Ramos (cell line): ENCODE results near the gene VAV3.
"Not testable (repeated sequence)": the region's sequence is repeated elsewhere in the genome, so short reads cannot be mapped to it uniquely, and the experiment has no call there.

Source experiments
- in situ Hi-C: fragments of 300-500 bp; cut with MboI; formaldehyde crosslinking; loops from one replicate; pipeline ENCODE4 v1.14.3; 2022; ENCODE audit warnings: low sequenced_read_pairs; ENCODE audit not compliant: unreplicated experiment

The VAV3 gene

GRCh38 chr1:107896936-107897335 lies 68.0 kb downstream of the VAV3 start:
- in situ Hi-C loops, result no loop called here

- in situ Hi-C loops, result no loop called here
These were observed 68.6 kb downstream of the VAV3 start for GRCh38 chr1:107896401-107896800.

GRCh38 chr1:107895403-107896191 lies 69.4 kb downstream of the VAV3 start:
- in situ Hi-C loops, result no loop called here

- in situ Hi-C loops, result no loop called here
These were observed 70.4 kb downstream of the VAV3 start for GRCh38 chr1:107894605-107895004.

GRCh38 chr1:107893350-107893749 lies 71.6 kb downstream of the VAV3 start:
- in situ Hi-C loops, result not testable (repeated sequence)

- in situ Hi-C loops, result no loop called here
These were observed 75.5 kb downstream of the VAV3 start for GRCh38 chr1:107889524-107889923.

GRCh38 chr1:107883562-107883961 lies 81.4 kb downstream of the VAV3 start:
- in situ Hi-C loops, result no loop called here

GRCh38 chr1:107879927-107880326 lies 85.1 kb downstream of the VAV3 start:
- in situ Hi-C loops, result no loop called here

GRCh38 chr1:107879346-107879745 lies 85.6 kb downstream of the VAV3 start:
- in situ Hi-C loops, result no loop called here

GRCh38 chr1:107877745-107878144 lies 87.2 kb downstream of the VAV3 start:
- in situ Hi-C loops, result no loop called here

GRCh38 chr1:107877092-107877491 lies 87.9 kb downstream of the VAV3 start:
- in situ Hi-C loops, result no loop called here

- in situ Hi-C loops, result no loop called here
These were observed 89.3 kb downstream of the VAV3 start for GRCh38 chr1:107875689-107876088.

GRCh38 chr1:107874221-107874620 lies 90.8 kb downstream of the VAV3 start:
- in situ Hi-C loops, result no loop called here

GRCh38 chr1:107871687-107872395 lies 93.1 kb downstream of the VAV3 start:
- in situ Hi-C loops, result no loop called here

- in situ Hi-C loops, result no loop called here
These were observed 93.7 kb downstream of the VAV3 start for GRCh38 chr1:107871259-107871658.

- in situ Hi-C loops, result no loop called here
These were observed 94.3 kb downstream of the VAV3 start for GRCh38 chr1:107870696-107871095.

- in situ Hi-C loops, result no loop called here
These were observed 97.1 kb downstream of the VAV3 start for GRCh38 chr1:107867897-107868296.

GRCh38 chr1:107867422-107867821 lies 97.6 kb downstream of the VAV3 start:
- in situ Hi-C loops, result no loop called here

GRCh38 chr1:107866870-107867269 lies 98.1 kb downstream of the VAV3 start:
- in situ Hi-C loops, result no loop called here

- in situ Hi-C loops, result no loop called here
These were observed 99.4 kb downstream of the VAV3 start for GRCh38 chr1:107865627-107866026.

- in situ Hi-C loops, result no loop called here
These were observed 101.6 kb downstream of the VAV3 start for GRCh38 chr1:107863342-107863741.

GRCh38 chr1:107862064-107862463 lies 102.9 kb downstream of the VAV3 start:
- in situ Hi-C loops, result no loop called here
